HG03378 (cell line): ENCODE data around the gene RPS6KA5.

Experiments
- ATAC-seq: cut with Tn5 transposase; IDR thresholded peaks from one replicate; pipeline ENCODE4 v1.9.1; 2021; ENCODE audit warnings: mild to moderate bottlenecking, moderate library complexity; ENCODE audit not compliant: unreplicated experiment

RPS6KA5 gene

DNA sequence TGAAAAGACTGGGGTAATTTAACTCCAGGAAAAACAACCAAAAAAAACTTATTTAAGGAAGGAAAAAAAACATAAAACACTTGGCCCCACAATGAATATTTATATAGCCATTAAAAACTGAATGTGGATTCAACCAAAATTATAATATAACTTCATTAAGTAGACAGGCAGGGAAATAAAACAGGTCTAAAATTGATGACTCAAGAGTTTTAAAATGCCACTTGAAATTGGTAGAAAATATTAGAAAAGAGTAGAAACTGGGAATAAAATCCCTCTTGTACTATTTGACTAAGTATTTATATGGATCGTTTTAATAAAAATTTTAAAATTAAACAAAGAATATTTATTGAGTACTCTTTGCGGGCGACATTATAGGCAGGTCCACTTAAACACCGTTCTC is 28.8 kb downstream of the RPS6KA5 start:
- ATAC-seq = no peak

DNA sequence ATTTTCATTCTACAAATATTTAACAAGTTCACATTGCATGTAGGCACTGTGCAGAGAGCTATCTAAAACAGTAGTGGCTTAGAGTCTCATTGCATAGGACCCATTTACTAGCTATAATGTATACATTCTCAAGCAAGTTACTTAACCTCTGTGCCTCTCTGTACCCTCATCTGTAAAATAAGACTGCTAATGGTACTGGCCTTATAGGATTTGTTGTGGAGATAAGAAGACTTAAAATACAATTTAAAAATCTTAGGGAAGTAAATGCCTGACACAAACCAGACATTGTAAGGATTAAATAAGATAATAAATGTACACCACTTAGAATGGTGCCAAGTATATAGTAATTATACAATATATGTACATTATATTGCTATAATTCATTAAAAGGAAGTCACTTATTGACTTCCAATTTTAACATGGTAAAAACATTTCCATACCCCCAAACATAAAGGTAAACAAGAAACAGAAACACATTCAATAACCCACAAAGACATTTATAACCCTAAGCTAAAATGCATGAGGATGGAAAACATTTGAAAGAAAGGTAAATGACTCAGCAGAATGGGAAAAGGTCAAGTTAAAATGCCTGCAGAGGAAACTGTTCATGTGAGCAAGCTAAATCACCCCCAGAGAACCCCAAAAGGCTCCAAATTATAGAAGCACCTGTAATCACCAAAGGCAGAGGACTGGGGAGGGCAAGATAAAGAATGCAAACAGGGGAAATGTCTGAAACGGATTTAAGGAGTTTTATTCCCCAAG is 30.8 kb downstream of the RPS6KA5 start:
- no peak for ATAC-seq

DNA sequence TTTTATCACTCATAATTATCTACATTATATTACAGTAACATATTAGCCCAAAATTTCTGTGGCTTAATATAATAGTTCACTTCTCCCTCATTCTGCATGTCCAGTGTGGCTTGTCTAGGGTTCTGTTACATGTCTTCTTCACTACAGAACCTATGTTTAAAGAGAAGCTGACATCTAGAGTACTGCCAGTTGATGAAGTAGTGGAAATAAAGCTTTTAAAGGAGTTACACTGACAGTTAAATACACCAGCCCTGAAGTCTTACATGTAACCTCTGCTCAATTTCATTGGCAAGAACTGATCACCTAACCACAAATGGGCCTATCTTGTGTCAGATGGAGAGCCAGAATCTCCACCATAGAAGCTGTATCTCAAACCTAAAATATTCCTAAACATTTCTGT is 32.9 kb downstream of the RPS6KA5 start:
- no peak for ATAC-seq

DNA sequence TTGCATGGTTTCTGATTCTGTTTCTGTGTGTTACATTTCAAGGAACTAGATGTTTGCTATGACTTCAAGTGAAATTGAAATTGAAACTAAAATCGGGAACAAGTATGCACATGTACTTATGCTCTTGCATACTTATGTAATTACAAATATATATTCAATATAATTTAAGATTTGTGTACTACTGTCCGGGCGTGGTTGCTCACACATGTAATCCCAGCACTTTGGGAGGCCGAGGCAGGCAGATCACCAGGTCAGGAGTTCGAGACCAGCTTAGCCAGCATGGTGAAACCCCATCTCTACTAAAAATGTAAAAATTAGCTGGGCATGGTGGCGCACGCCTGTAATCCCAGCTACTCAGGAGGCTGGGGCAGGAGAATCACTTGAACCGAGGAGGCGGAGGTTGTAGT is 37.8 kb downstream of the RPS6KA5 start:
- ATAC-seq = peak; percentile 93

DNA sequence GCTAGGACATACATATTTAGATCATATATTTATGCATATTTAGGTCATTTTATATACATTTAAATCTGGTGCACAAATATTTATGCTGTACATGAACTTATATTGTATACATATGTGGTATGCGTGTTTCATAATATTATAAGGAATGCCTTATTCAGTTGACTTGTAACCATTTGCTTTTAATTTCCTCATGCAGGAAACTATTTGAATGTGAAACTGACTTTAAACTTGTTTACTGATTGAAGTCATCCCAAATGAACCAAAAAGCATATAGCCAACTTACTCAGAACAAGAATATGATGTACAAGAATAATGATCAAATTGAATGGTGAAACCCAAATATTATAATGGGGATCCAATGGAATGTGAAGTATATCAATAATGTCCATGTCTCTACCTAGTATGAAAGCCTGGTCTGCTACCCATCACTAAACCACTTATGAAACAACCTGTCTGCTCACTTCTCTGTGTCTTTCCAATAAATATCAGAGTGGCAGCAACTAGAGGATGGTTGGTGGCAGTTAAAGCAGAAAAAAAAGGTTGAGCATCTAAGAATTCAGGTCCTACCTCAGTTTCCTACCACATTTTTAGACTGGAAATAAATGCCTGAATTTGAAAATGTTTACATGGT is 38.3 kb downstream of the RPS6KA5 start:
- peak; percentile 44 for ATAC-seq

DNA sequence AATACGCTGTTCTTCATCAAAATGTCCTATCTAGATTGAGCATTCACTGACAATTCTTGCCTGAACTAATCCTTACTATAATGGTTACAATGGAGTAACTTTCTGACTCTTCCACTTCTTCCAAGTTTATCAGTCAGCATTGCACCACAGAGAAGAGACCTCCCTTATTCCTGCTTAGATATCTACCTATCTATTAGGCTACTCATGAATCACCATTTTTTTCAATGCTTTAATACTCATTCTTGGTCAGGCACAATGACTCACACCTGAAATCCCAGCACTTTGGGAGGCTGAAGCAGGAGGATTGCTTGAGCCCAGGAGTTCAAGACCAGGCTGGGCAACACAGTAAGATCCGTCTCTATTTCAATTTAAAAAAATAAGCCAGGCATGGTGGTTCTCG is 39.3 kb downstream of the RPS6KA5 start:
- ATAC-seq = no peak

DNA sequence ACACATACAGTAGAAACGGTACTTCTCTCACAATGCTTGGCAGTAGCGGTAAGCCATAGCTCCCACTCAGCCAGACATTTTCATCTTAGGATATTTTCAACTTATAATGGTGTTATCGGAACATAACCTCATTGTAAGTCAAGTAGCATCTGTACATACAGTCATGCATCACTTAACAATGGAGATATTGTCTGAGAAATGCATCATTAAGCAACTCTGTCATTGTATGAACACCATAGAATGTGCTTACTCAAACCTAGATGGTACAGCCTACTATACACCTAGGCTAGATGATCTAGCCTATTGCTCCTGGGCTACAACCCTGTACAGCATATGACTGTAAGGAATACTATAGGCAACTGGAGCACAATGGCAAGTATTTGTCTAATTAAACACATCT is 40.8 kb downstream of the RPS6KA5 start:
- ATAC-seq = no peak

DNA sequence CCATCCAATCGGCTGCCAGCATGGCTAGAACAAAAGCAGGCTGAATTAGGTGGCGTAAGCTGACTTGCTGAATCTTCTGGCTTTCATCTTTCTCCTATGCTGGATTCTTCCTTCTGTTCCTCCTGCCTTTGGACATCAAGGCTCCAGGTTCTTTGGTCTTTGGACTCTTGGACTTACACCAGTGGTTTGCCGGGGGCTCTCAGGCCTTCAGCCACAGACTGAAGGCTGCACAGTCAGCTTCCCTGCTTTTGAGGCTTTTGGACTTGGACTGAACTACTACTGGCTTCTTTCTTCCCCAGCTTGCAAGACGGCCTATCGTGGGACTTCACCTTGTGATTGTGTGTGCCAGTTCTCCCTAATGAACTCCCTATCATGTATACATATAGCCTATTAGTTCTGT is 42.0 kb downstream of the RPS6KA5 start:
- ATAC-seq = no peak

DNA sequence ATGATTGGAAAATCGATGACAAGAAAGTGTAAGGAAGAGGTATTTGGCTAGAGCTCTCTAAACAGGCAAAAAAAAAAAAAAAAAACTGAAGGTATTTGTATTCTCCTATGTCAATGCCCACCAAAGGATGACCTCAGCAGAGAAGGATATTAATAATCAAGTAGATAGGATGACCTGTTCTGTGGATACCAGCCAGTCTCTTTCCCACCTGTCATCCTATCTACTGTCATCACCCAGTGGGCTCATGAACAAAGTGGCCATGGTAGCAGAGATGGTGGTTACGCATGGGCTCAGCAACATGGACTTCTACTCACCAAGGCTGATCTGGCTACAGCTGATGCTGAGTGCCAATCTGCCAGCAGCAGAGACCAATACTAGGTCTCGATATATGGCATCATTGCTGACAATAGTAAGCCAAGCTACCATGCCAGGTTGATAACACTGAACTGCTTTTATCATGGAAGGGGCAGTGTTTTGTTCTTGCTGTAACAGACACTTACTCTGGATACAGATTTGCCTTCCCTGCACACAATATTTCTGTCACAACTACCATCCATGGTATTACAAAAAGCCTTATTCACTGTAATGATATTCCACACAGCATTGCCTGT is 43.5 kb downstream of the RPS6KA5 start:
- no peak for ATAC-seq

DNA sequence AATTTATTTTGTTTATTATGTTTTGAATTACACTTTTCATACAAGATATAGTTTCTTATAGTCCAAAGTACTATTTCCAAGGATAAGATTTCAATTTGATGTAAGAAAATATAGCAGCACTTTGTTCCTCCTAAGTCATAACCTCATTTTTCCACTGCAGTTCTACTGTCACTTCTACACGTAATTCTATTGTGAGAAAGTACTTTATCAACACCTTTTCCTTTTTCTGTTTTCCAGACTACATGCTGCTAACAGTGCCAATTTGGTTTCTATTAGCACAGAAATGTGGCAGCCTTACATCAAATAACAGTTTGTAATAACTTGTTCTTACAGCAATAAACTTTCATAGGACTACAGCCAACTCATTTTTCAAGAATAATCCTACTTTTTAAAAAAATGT is 45.0 kb downstream of the RPS6KA5 start:
- no peak for ATAC-seq

DNA sequence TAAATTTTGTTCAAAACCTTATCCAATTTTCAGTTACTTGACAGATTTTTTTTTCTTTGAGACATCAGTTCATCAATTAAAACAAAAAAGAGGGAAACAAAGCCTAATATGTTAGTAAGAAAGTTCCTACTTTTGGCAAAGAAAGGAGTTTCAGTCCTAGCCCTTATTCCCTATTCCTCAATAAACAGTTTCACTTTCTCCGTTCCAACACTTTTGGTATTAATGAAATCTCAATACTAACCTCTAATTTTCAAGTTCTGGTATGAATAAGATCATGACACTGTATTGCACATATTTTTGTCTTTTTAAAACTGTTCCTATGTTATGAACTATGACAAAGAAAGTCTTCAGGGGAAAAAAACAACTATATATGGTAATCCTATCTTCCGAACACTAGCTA is 48.4 kb downstream of the RPS6KA5 start:
- ATAC-seq = no peak

DNA sequence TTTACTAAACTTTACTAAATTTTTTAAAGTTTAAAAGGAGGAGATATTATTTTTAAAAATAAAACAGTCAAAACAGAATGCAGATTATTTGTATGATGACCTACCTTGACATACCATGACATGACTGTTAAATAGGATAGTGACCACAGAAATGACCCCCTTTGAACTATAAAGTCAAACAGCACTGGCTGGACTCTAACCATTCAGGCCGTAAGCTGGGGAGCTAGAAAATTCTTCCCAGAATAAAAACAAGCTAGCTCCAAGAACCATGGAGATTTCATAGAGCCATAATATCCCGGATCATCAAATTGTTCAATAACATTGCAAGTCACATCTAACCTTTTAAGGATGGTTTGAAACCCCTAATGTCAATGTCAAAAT is 50.3 kb downstream of the RPS6KA5 start:
- ATAC-seq = no peak

DNA sequence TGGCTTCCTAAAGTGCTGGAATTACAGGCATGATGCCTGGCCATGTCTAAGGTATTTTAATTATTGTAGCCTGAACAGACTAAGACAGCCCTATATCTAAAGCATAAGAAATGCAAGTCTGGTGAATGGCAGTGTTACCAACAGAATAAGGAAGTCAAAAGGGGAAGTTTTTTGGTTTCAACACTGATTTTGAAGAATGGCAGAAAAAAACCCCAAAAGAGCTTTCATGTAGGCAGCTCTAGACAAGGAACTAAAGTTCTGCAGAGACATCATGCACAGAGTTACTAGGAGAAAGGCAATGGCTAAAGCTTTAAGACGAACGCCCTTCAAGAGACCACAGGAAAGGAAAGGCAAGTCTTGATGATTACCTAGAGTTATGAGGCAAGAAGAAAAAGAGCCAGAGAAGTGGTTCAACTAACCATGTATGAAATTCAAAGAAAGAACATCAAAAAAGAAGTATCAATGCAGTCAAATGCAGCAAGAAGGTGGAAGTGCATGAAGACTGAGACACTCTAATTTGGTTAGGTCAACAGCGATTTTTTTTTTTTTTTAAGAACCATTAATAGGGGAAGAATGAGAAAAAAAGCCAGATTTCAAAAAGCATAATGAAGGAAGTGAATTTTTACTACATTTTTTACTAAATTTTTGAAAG is 50.8 kb downstream of the RPS6KA5 start:
- ATAC-seq = peak; percentile 94

DNA sequence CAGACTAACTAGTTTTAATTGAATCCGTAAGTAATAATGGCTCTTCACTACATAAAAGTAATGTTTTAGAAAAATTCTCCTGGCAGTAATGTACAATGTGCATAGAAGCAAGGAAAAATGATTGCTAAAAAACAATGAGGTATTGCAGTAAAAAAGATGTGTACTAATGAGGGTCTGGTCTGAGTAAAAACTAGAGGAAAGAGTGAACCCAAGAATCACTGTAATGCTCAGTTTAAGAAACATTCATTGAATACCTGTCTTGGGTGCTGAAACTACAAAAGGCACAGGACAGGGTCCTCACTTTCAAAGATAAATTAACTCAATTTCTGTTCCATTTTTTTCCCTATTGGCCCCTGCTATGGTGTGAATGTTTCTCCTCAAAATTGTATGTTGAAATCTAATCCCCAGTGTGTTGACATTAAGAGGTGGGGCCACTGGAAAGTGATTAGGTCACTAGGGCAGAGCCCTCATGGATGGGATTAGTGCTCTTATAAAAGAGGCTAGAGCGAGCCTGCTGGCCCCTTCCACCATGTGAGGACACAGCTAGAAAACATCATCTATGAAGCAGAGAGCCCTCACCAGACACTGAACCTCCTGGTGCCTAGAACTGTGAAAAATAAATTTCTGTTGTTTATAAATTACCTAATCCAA is 51.6 kb downstream of the RPS6KA5 start:
- ATAC-seq = no peak

DNA sequence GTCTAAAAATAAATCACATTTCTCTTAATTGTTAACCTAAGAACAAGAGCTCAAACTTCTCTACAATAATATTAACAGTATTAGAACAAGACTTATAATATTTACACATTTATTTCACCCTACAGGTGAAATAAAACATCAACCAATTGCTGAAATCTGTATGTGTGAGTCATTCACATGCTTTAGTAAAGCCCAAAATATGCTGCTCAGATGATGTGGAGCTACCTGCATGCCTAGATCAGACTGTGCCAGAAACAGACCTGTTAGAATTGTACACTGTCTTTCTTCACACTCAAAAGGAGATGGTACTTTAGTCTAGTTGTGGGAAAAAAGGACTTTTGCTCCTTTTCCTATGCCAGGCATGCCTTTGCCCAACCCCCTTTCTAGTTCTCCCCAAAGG is 54.7 kb downstream of the RPS6KA5 start:
- no peak for ATAC-seq

DNA sequence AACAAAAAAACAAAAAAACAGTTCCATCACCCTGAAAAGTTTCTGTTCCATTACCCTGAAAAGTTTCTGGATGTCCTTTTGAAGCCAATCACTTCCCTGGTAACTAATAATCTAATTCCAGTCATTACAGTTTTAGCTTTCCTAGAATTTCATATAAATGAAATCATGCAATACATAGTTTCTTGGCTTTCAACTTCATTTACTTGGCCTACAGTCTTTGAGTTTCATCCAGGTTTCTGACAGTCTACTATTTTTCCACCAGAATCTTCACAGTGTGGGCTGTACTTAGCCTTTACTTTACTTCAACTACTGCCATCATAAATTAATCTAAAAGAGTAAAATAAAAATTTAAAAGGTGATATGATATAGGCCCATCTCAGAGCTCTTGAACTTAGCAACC is 55.5 kb downstream of the RPS6KA5 start:
- ATAC-seq = no peak

DNA sequence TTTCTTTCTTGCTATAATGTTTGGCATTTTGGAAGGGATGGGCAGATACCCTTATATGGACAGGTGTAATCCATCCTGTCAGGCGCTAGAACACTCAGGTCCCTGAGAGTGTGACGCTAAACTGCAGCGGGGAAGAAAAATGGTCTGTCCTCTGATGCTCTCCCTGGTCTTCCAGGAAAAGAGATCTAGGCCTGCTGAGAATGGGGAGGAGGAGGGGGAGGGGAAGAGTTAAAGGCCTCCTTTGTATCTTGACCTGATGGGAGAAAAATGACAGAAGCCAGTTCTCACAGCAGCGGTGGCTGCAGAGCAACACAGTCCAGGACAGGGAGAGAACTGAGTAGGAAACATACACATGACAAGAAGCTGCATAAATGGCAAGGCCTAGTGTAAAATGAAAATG is 61.1 kb downstream of the RPS6KA5 start:
- no peak for ATAC-seq

DNA sequence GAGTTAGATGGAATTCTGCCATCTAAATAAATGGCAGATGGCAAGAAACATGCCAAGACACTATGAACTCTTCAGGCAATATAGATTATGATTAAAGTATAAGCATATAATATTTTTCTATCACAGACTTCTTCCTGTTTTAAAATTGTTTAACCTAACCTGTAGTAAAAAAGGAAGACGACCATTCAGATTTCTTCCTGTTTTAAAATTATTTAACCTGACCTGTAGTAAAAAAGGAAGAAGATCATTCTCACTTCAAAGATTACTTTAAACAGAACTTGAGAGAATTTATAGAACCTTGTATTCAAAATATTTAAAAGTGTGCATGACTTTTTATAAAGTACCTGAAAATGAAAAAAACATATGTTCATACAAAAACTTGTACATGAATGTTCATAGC is 63.5 kb downstream of the RPS6KA5 start:
- no peak for ATAC-seq

DNA sequence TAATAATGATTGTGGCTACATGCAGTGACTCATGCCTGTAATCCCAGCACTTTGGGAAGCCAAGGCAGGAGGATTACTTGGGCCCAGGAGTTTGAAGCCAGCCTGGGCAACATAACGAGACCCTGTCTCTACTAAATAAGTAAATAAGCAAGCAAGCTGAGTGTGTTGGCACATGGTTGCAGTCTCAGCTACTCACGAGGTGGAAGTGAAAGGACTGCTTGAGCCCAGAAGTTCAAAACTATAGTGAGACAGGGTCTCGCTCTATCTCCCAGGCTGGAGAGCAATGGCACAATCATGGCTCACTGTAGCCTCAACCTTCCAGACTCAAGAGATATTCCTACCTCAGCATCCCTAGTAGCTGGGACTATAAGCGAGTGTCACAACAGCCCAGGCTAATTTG is 64.7 kb downstream of the RPS6KA5 start:
- no peak for ATAC-seq

DNA sequence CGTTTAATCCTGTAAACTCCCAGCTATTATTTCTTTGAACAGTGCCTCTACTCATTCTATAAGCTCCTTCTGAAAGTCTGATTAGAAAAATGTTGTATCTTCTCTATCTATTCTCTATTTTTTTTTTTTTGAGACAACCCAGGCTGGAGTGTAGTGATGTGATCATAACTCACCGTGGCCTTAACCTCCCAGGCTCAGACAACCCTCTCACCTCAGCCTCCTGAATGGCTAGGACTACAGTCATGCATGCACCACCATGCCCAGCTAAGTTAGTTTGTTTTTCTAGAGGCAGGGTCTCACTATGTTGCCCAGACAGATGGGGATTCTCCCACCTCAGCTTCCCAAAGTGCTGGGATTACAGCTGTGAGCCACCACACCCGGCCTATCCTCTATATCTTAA is 66.6 kb downstream of the RPS6KA5 start:
- ATAC-seq = no peak

DNA sequence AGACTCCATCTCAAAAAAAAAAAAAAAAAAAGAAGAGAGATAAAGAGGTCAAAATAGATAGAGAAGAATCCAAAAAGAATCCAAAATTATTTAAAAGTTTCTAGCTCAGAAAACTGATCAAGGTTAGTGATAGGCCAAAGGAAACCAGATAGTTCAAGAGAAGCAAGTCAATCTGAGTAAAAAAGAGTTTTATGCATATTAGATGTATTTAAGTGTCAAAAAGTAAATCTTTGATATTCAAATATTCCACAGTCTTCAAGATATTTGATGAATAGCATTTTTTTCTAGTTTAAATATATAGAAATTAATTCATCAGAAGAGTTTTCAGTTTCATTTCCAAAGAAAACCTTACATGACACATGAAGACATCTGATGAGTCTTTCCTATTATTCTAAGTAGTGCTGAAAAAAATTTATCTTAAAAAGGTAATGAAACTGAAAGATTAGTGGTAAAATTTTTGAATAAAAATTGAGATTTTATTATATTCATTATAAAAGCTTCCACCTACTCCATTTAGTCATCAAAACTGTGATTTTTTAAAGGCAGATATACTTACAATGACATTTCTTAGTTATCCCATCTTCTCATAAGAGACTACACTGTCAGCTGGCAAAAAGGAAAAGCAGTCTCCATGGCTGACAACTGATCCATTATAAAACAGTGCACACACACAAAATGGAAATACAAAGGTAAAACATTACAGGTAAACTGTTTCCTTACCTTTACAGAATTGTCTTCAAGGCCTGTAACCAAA is 68.6 kb downstream of the RPS6KA5 start:
- ATAC-seq = no peak
